Fibroblast of skin of back (primary cell): ENCODE data around the gene EVA1A.

ENCODE experiments used
- DNase-seq: peaks from one replicate; pipeline ENCODE4 v3.0.0-alpha.2; 2013

EVA1A gene

DNA sequence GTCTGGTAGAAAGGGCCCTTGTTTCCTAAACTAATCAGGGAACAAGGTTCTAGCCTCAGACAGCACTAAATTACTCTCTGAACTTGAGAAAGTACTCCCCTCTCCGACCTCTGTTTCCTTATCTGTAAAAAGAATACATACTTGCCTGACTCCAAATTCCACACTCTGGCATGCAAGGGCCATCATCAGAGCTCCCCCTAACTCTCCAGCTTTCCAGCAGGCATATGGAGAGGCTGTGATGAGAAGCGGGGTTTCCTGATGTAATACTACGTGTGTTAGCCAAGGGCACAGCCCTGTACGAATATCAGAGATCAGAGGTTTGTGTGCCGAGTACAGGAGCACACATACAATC is 1.8 kb upstream of the EVA1A start:
- DNase-seq, result peak; percentile 35

DNA sequence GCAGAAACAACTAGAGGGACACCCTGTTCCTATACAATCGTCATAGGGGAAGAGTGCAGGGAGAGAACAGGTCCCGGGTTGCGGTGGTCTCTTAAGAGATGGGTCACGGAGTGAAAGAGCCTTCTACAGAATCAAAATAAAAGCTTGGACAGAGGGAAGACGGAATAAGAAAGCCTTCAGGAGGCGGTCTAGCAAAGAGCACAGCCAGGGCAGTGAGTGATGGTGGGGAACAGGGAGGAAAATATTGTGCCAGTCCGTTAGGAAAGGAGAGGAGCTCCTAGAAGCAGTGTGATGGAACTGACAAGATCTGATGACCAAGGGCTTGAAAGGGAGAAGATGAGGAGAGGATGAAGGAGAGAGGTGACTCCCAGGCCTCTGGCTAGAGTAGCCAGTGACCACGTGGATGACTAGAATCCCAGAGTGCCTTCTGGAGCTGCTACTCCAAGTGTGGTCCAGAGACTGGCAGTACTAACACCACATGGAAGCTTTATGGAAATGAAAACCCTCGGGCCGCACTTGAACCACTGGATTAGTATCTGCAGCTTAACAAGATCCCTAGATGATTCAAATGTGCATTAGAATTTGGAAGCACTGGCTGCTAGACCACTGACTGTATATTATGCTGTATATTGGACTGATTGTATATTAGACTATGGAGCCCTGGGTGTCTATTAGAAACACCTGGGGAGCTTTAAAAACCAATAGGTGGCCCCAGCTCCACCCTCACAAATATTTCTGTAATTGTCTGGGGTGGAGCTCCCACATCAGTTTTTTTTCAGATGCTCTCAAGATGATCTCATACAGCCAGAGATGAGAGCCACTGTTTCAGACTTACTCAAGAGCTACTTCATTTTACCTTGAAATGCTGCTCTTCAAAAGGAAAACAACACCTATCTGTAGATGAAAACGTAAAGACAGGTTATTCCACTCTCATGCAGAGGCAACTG is 1.1 kb upstream of the EVA1A start:
- peak; percentile 37 for DNase-seq

DNA sequence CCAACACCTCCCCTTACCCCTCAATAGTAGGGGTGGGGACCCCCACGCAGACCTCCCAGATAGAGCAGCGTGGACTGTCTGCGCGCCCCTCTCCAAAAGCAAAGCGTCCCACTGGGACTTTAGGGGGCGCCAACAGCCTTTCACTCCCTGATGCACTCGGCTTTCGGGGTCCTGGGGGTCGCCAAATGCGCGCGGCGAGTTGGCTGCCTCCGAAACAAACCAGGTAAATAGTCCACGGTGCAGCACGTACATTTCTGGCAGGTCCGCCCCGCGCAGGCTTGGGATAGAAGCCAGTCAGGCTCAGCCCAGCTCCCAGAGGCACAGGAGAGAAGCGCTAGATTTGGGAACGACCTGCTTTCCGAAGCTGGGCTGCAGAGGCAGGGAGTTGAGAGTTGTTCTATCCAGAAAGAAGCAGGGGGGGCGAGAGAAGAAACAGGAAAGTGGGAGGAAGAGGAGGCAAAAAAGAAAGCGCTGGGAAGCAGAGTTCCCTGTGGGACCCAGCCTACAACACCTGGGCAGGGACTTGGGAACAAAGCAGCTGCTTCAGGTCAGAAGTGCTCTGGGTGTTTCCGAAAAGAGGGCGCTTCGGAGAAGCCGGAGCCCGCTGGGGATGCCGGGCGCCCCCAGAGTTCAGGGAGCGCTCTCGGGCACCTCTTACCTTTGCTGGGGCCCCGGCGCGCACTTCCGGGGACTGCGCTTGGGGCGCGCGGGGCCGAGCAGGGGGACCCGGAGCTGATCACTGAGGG is 544 bp downstream of the EVA1A start:
- peak; percentile 44 for DNase-seq

DNA sequence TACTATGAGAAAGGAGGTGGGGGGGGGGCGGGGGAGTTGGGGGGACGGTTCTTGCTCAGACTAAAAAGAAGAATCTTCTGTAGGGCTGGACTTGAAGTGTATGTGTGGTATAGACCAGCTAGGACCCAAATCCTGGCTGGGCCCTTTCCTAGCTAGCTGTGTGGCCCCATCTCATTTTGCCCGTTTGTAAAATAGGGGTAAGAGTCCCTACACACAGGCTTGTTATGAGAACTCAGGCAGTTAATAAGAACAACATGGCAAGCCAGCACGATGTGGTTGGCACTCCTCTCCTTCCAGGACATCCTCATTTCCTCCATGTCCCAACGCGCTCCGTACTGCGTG is 1.1 kb downstream of the EVA1A start:
- no peak for DNase-seq

DNA sequence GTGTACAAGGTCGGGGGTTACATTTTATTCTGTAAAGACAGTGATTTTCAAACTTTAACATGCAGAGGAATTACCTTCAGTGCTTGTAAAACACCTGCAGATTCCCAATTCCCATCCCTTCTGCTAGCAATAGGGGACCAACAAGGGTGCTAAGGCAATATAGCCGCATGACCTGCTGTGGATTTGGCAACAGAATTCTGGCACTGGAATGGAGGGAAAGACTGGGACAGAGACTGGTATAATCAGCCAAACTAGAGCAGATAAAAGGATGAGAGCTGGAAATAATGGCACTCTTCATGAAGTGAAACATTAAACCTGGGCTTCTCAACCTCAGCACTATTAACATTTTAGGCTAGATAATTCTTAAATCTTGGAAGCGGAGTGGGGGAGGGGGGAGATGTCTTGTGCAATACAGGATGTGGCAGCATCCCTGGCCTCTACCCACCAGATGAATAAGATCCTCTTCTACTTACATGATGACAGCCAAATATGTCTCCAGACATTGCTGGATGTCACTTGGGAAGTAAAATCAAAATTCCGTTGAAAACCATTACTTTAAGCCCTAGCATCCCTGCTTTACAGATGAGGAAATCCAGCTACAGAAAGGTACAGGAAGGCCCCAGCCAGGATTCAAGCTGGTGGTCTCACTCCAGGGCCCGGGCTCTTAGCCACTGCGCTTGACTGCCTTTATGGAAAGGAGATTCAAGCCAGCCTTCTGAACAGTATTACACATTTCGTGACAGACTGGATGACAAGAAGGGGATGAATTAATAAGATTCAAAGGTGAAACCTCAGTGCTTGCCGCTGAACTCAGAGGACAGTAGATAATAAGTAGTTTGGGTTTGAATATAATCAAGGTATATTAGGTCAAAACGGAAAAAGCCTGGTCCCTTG is 1.7 kb downstream of the EVA1A start:
- DNase-seq, result peak; percentile 73

DNA sequence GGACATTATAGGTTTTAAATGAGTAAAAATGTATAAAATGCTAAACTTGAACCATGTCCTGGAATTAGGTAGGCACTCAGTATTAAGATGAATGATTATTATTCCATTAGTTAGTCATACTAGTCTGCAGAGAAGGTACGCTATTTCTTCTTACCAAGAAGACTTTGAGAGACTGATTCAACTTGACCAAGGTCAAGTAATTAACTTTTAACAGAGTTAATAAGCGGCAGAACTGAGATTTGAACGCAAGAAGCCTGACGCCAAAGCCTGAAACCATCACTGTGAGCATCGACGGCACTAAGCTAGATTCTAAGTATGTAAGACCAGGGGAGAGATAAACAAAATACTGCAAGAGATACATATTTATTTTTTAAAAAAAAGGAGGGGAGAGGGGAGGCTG is 2.6 kb downstream of the EVA1A start:
- no peak for DNase-seq

DNA sequence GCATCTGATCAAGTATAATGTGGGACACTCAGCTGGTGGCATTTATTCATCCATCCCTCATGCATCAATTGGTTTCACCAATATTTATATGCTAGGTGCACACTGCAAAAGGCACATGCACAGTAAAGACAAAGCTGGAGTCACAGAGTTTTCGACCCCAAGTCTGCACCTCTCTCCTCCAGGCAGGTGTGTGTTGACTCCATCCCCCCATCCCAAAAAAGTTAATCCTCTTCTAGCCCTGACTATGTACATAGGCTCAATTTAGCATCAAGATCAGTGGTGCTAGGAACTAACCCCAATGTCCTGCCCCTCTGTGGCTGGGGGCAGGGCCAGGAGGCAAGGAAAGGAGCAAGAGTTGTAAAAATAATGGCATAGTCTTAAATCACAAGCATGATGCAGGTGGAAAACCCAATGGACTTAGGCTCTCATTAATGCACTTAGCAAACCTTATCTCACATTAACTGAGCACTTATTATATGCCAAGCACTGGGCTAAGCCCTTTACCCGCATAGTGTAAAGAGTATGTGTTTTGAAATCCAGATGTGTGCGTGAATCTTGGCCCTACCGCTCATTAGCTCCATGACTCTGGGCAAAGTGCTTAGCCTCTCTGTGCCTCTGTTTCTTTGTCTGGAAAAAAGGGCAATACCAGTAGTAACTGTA is 3.1 kb downstream of the EVA1A start:
- no peak for DNase-seq

DNA sequence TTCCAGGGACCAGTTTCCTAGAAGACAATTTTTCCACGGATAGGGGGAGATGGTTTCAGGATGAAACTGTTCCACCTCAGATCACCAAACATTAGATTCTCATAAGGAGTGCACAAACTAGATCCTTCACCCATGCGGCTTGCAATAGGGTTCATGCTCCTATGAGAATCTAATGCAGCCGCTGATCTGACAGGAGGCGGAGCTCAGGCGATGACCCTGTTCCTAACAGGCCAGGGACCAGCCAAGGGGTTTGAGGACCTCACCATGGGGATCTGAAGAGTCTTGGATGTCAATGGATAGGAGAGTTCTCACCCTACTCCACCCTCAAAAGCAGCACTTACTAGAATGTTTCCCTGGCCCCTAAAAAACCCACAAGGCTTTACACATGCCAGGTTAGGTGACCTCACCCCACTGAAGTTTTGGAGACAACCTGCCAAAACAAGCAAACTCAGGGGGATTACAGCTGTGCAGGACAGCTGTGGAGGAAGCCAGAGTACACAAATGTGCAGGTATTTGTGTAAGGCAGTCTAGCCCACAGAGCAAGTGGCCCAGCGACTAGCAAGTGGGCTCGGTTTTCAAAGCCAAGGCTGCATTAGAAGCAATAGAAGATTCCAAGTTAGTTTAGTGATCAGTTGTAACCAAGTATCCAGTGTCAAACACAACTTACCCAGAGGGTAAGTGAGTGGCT is 3.9 kb downstream of the EVA1A start:
- no peak for DNase-seq

DNA sequence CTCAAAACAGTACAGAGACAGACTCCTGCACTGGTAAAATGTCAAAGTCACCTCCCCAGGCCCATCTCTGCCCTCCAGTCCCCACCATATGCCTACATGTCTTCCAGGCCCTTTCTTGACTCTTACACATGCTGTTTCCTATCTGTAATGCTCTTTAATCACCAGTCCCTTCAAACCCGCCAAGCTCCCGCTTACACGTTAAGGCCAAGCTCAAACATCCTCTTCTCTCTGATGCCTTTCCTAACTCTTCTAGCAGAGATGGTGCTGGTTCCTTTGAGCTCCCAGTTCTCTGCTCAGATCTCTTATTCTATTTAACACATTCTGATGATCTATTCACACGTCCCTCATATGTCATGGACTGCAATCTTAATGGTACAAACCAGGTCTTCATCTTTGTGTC is 5.0 kb downstream of the EVA1A start:
- no peak for DNase-seq

DNA sequence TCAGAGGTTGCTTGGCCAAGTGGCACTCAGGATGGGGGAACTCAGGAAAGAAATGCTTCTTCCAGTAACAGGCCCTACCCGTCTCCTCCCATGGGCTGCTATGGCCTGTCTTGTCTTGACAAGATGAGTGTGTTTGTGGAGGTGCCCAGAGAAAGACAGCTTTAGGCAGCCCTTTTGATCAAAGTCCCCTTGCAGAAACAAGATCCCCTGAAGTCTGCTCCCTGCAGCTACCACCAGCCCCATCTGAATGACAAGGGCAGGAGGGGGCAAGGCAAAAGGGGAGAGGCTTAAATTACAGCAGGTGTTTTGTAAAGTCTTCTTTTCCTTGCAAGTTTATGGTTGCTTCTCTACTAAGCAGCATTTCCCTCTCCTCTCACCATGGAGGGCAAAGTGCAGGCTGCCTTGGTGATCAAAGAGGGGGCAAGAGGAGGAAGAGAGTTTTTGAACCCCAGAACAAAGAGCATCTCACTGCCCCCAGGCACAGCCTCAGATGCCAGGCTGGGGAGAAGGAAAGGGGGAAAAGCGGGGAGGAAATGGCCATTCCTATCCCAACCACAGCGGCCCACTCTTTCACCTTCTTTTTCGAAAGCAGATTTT is 6.7 kb downstream of the EVA1A start:
- no peak for DNase-seq

DNA sequence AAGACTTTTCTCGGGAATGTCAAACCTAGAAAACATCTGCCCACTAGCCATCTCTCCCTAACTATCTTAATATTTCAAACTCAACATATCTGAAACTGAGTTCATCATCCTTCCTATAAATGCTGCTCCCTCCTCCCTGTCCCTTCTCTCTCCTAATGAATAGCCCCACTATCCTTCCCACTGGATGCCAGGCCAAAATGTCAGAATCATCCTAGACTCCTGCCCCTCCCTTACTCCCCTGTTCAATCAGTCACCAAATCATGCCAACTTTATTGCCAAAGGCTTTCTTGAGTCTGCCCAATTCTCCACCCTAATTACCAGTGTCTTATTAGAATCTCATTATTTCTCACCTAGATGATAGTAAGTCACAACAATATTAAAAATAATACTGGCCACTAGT is 8.5 kb downstream of the EVA1A start:
- DNase-seq, result no peak

DNA sequence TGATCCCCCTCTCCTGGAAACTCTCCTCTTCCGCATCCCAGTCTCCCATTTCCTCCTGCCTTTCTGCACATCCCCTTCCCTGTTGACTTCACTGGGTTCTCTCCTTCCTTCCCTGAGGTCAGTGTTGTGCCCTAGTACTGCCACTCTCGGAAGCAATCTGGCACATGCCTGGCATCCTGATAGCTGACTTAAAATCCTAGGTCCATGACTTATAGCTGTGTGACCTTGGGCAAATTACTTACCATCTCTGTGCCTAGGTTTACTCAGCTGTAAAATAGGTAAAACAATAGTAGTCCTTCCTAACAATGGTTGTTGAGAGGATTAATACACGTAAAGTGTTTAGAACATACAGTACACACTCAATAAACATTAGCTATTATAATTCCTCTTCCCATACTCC is 9.3 kb downstream of the EVA1A start:
- no peak for DNase-seq

DNA sequence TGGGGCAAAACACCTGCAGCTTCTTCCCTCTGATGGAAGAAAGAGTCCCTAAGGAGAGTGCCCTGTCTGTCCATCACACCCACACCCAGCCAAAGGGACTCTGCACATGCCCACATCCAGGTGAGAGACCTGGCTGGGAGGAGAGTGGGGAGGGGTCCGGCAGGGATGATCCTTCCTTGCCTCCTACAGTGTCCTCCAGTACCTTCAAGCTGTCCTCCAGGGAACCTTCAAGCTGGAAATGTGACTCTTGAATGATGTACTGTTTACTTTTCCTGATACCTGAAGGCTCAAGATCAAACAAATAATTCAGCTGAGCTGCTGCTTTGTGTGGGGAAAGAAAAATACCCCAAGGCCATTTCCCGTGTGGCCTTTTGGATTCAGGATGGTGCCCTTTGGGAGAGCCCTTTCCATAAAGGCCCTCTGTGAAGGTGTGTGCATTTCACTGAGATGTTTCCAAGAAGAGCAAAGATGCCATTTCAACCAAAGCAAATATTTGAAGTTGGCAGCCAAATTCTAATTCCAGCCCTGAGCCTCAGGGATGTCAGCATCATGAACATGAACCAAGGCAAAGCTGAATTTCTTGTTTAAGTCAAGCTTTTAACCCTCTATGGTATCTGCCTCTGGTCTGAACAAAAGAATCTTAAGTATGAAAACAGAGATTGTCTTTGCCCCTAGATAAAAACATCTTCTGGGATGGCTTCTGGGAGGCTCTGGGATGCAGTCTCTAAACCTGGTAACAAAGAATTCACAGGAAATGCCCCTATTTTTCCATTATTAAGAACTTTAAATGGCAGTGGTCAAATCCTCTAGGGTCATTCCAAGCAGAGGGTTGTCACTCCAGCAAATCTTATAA is 11.1 kb downstream of the EVA1A start:
- no peak for DNase-seq

DNA sequence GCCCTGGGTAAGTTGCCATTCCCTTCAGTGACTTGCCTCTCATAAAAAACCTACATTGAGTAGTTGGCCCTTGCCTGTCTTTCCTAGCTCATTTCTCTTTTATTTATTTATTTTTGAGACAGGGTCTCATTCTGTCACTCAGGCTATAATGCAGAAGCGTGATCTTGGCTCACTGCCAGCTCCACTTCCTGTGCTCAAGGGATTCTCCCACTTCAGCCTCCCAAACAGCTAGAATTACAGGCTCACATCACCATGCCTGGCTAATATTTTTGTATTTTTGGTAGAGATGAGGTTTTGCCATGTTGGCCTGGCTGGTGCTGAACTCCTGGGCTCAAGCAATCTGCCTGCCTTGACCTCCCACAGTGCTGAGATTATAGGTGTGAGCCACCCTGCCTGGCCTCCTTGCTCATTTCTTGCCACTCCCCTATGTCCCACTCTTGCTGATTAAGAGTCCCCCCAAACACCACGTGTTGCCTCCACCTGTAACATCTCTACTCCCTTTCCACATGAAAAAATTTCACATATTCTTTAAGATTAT is 12.6 kb downstream of the EVA1A start:
- peak; percentile 39 for DNase-seq

DNA sequence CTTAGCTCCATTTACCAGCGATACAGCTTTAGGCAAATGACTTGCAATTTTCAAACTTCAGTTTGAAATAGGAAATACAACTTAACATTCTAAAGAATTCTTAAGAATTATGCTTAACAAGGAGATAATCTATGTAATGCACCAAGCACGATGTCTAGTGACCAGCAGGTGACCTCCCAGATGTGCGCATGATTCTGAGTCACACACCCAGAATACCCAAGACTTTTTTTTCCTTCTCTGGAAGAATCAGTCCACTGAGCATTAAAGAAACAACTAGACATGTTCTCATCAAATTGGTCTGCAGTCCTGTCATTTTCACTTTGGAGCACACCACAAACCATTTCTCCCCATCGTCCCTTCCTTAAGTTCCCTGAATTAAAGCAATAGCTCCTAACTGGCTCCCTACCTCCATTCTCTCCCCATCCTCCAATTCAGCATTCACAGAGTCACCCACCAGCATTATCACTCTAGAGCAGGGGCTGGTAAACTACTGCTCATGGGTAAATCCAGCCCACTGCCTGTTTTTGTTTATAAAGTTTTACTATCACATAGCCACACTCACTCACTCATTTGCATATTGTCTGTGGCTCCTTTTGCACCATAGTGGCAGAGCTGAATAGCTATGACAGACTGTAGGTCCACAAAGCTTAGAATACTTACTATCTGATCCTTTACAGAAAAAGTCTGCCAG is 13.2 kb downstream of the EVA1A start:
- peak; percentile 53 for DNase-seq

DNA sequence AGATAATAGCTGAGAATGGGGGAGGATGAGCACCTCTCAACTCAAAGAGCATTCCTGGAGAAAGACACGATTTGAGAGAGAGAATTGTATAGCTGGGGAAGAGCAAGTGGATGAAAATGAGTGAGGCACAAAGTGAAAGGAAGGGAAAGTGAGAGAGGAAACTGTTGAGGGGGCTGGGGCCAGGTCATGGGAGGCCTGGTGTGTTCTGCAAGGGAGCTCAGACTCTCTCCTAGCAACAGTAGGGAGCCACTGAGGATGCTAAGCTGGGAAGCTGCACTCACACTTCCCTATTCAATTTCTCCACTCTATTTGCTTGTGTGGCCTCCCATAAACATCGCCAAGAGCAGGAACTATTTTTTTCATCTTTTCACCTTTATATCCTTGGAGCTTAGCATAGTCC is 14.8 kb downstream of the EVA1A start:
- no peak for DNase-seq

DNA sequence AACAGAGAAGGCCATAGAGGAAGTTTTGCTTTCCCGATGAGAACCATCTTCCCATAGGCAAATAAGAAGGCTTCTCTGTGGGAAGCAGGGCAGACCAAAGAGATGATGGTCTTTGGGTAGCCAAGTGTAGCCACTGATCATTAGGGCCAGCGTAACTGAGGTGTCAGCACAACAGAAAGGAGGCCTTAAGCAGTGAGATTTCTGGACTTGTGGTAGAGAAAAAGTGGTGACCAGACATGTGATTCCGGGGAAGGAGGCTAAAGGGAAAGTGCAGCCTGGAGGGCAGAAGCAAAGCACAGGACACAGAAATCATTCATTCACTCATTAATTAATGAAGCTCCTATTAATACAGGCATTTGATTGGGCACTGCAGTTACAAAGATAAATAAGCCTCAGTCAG is 15.4 kb downstream of the EVA1A start:
- no peak for DNase-seq

DNA sequence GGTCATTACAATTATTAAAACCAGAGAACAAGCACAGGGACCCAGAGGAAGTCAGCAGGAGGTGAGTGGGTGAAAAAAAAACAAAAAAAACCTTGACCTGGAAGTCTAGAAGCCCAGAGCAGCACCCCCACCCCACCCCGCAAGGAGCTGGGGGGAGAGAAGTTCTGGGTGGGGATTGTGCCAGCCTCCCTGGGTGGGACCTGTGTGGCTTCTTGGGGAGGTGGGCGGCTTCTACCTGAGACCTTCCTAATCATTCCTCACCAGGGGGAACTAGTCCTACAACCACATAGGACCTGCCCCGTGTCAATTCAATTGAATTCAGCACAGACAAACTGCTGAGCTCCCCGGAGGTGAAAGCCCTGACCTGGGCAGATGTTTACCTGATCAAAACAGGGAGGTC is 17.3 kb downstream of the EVA1A start:
- no peak for DNase-seq

DNA sequence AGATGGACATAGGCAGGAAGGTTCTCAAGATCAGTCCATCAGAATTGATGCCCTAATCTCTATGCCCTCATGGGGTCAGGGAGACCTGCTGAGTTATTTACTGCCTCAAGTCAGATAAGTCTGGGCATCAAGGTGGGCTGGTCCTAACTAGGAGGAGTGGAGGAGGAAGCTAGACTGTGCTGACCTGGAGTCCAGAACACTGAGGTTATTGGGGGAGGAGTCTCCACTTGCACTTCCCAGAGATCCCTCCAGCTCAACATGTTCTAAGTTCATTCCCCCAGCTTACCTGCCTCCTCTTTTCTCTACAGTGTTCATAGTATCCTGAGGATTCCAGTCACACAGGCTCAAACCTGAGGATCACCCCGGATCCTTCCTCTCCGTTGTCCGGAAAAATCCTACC is 19.3 kb downstream of the EVA1A start:
- no peak for DNase-seq

DNA sequence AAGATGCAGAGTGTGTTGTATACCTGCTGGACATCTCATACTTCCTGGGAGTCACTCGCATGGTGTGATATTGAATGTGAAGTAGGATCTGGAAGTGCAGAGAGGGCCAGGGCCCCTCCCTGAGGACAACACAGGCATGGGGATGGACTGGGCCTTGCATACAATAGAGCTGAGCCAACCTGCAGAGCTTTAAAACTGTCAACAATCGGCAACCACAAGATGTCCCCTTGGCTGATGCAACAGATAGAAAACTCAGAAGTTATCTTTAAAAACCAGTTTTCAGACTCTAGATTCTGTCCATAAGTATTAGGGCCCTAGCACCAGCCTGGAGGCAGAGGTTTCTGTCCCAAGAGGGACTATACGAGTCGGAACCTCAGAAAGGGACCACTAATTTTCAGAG is 19.7 kb downstream of the EVA1A start:
- DNase-seq, result peak; percentile 47
